GM15510 (cell line): ENCODE data around the gene ZBTB7B.

ENCODE experiments used
- POLR2A ChIP-seq: IDR thresholded peaks from 3 replicates; pipeline ENCODE4 v1.6.1; 2011; ENCODE audit warnings: borderline replicate concordance; ENCODE audit not compliant: insufficient read length; ENCODE audit errors: extremely low read depth

The ZBTB7B gene

GRCh38 chr1:155002464-155003226 lies at the start of gene ZBTB7B:
Gene ZBTB7B, plus strand, starts transcription at chr1:155002802. Its CDS starts 11,859 bp downstream, at chr1:155014661.
- no peak for TF ChIP-seq POLR2A

GRCh38 chr1:154953611-154954038 lies 49.0 kb upstream of the ZBTB7B start:
- no peak for TF ChIP-seq POLR2A

DNA sequence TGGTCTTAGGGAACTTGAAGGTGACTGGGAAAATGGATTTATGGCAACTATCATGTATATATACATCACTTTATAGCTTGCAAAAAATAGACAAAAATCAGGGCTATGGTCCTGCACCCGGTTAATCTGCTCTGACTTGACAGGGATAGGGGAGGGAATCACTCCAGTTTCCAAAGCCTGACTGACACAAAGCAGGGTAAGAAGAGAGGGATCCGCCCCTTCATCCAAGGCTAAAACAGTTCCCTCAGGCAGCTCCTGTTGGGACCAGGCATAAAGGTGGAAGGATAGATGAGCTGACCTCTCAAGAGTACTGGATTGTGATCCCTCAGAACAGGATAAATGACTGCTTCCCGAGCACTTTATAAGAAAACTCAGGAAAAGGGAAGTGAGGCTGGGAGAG lies 48.1 kb upstream of the ZBTB7B start:
- no peak for TF ChIP-seq POLR2A

DNA sequence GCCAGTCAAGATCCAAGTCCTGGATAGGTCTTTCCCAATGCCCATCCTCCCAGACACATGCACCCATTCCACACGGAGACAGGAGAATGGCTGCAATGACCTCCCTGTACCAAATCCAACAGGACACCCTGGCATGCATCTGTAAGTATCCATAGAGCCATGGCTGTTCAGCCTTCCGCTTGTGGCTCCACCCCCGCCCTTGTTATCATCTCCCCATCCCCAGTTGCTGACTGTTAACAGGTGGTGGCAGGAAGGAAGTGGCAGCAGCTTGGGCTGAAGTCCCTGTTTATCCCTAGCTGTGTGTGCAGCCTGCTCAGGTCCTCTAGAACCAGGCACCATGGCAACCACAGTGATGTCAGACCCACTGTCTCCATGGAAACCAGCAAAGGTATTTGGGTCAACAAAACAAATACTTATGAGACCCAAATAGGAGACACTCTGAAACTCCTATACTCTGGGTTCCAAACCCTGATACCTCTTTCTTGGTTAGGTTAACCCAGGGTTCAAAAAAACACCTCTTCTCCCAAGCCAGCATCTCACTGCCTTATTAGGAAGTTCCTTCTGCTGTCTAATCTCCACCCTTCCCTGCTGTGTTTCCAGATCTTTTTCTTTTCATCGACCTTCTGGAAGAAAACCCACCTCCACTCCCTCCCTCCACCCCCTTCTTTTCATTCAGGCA lies 47.4 kb upstream of the ZBTB7B start:
- no peak for TF ChIP-seq POLR2A

- TF ChIP-seq POLR2A, result no peak
These were observed 46.7 kb upstream of the ZBTB7B start, which contains the start of gene PBXIP1 for GRCh38 chr1:154955718-154956543. Gene PBXIP1, minus strand, starts transcription at chr1:154956099. Its CDS starts 2,378 bp downstream, at chr1:154953721.

DNA sequence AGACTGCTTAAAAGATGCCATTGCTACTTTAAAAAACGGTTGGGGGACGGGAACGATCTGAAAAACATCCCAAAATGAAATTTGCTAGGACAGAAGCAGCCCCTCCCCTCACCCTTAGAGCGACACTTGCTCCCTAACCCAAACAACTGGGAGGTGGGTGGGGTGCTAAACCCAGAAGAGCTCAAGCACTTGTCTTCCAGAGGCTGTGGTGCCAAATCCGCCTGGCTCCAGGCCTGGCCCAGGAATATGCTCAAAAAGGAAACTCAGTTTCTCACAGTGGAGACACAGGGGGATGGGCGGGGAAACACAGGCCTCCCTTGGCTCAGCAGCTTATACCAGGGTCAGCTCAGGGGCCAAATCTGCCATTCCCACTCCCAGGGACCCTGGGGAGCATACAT lies 46.1 kb upstream of the ZBTB7B start:
- no peak for TF ChIP-seq POLR2A

- TF ChIP-seq POLR2A, result no peak
These were observed 45.4 kb upstream of the ZBTB7B start for GRCh38 chr1:154957091-154957657.

DNA sequence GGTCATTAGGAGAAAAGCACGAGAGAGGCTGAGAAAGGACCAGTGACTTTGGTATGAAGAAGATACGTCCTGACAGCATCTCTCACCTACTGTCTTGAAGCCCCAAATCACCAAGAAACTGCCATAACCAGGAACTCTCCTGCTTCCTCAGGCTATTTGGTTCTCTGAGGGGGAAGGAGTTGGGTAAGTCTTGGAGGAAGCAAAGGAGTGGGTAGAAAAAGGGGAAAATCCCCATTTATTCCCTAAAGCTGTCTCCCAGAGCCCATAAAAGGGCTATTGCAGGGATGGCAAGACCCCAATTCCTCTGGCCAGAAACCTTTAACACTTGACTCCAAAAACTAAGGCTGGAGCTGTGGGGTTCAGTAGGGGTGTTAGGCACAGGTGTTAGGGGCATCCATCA lies 44.6 kb upstream of the ZBTB7B start:
- TF ChIP-seq POLR2A, result no peak

GRCh38 chr1:154958681-154959425 lies 43.7 kb upstream of the ZBTB7B start:
- no peak for TF ChIP-seq POLR2A

DNA sequence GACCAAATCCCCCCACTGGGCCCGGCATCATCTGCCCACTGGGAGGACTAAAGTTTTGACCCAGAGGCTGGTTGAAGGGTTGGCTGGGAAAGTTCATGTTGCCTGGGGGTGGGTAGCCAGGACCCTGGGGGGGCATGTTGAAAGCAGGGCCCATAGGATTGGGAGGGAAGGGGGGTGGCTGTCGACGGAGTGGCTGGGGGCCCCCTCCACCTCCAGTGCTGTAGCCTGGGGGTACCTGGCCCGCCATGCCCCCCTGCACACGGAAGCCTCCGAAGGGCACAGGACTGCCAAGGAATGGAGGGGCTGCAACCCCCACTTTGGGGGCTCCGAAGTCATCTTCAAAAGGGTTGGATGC lies 43.2 kb upstream of the ZBTB7B start:
- no peak for TF ChIP-seq POLR2A

DNA sequence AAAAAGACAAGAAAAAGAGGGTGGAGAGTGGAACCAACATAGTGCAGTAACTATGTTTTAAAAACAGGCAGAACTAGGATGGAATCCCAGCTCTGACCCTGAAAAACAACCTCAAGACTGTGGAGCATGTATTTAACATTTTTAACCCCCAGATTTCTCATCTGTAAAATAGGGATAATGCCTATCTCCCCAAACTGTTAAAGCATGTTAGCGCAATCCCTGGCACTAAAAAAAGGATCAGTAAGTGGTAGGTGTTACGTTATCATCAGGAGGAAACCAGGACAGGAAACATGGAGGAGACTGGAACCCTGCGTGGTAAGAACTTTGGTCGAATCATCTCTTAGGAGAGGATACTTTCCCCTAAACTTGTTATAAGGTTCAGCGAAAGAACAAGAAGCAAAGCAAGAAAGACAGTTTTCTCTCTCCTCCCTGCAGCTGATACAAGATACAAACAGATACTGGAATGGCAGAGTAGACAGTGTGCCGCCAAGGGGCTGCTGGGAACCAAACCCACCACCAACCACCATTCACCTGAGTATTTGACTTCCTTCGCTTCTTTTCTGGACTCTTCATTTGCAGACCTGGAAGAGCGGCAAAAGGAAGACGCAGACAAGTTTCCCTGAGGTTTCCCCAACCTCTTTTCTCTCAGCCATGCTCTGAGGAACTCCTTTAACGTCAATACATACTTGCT lies 42.0 kb upstream of the ZBTB7B start:
- no peak for TF ChIP-seq POLR2A

DNA sequence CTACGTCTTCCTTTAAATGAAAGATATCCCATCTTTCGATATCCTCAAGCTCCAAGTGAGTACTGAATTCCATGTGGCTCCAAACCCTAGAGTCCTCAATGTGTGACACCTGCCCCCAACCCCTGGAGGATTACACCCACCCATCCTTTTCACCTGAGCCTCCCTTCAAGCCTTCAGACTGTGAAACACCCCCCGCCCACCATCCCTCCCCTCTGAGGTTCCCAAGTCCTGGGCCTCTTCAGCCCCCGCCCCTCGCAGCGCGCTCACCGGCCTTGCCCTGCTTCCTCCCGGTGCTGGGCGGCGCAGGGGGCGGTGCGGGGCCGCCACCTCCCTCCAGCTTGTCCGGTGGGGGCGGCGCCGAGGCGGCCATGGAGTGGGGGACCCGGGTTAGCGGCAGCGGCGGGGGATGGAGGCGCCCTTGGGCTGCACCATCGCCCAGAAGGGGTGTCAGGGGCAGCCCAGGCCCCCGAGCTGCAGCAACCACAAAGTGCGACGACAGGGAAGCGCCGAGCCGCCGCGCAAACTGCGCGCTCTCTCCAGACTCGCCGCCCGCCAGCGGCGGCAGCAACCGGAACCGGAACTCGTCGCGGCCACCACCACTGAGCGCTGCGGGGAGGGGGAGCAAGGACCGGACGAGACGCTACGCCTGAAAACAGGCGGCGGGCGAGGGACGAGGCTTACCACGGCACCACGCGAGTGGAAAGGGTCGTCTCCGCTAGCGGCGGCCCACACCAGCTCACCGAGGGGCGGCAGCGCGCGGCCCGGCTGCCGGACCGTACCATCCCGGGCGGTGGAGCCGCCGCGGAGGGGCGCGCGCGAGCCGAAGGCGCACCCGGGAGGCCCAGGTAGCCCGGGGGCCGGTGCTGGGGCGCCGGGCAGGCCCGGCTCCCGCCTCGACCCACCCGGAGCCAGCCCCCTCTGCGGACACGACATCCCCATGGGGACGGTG lies 41.1 kb upstream of the ZBTB7B start, which contains the start of gene PYGO2:
Gene PYGO2, minus strand, starts transcription at position 576 of the 949 bp plus-strand sequence. Its CDS starts 206 bp downstream, at position 370.
- TF ChIP-seq POLR2A, result peak; percentile 92

DNA sequence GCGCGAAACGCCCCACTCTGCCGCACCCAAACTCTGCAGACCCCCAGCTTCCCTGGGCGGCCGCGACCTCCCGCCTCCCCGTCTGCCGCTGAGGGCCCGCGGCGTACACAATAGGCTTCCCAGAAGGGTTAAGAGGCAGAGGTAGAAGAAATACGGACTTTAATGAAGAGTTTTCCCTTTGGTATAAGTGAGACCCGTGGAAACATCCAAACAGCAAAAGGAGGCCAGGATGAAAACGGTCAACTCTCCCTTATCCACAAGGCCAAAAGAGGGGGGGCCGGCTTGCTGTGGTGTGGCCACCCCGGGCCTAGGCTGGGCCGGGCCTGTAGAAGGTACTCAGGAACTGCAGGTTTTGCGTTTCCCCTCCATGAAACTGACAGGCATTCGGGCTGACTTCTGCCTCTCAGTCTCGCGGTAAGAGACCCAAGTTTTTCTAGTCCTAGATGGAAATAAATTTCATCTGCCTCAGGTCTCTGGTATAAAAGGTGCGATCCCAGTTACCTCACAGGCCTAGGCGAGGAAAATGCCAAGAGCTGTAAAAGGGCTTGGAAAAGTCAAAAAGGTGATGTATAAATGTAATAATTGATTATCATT lies 40.3 kb upstream of the ZBTB7B start:
- no peak for TF ChIP-seq POLR2A
